PFSK-1 (cell line): Measurements from ENCODE around the gene PSPH.

ENCODE experiments used
- POLR2AphosphoS5 ChIP-seq: IDR thresholded peaks from 2 replicates; pipeline ENCODE4 v1.6.1; 2012; ENCODE audit warnings: low read depth, mild to moderate bottlenecking, control low read depth, low read length, moderate library complexity
- TAF1 ChIP-seq: IDR thresholded peaks from 2 replicates; pipeline ENCODE4 v1.6.1; 2012; ENCODE audit warnings: low read length, control low read depth, borderline replicate concordance; ENCODE audit not compliant: insufficient read depth

GRCh38 chr7:55964261-55965099 lies 86.8 kb downstream of the PSPH start, which contains the start of gene NIPSNAP2:
- TF ChIP-seq POLR2AphosphoS5 (peak; percentile 55; the same call in 1 of the 2 replicates), TAF1 (no peak)
